Adrenal gland (tissue), 12 donors: ENCODE results near the gene STARD8. TPM values are rescaled to one million over a fixed set of nuclear protein-coding genes. Genes with fewer than 3 reads are reported as not detected.

Experiments
- DNase-seq, 7 donors: peaks; one replicate each; pipeline ENCODE4 v3.0.0-alpha.2; 2019 to 2020
- H3K27ac ChIP-seq, 5 donors: fragments of 200-600 bp; sonication (generic) in 4 of 5; 1 replicate in 3 of 5; 2 replicates in 2 of 5; pipeline versions ENCODE4 v1.5.1 to v1.8.0; 2016 to 2020; ENCODE audit warnings: mild to moderate bottlenecking in 1 of 5
- H3K27me3 ChIP-seq: fragments of 200-600 bp; 2 replicates; pipeline ENCODE4 v1.8.0; 2021
- H3K36me3 ChIP-seq, 2 donors: fragments of 200-600 bp; replicated peaks in 1 of 2; 1 replicate in 1 of 2; 2 replicates in 1 of 2; pipeline versions ENCODE4 v1.5.1 to v1.8.0; 2018 to 2022
- H3K4me1 ChIP-seq, 2 donors: fragments of 200-600 bp; replicated peaks in 1 of 2; 1 replicate in 1 of 2; 2 replicates in 1 of 2; pipeline versions ENCODE4 v1.5.1 to v1.8.0; 2018 to 2021
- H3K4me3 ChIP-seq, 4 donors: fragments of 200-600 bp; sonication (generic) in 3 of 4; one replicate each; pipeline ENCODE4 v1.5.1; 2016 to 2018
- H3K9me3 ChIP-seq, 3 donors: fragments of 200-600 bp; sonication (generic) in 1 of 3; replicated peaks in 1 of 3; 1 replicate in 2 of 3; 2 replicates in 1 of 3; pipeline versions ENCODE4 v1.5.1 to v1.8.0; 2016 to 2021
- POLR2A ChIP-seq, 2 donors: fragments of 450-650 bp; IDR thresholded peaks; one replicate each; pipeline ENCODE4 v1.6.1; 2017; ENCODE audit warnings: antibody characterized with exemption in 2 of 2, mild to moderate bottlenecking in 2 of 2, moderate library complexity in 1 of 2
- WGBS, 4 donors: extraction: QIAGEN DNeasy Blood & Tissue Kit in 2 of 4; methylation state at CpG; one replicate each; pipeline versions ENCODE4 v1.1.5 to v1.1.7; 2013 to 2017; 5-methylcytosine and 5-hydroxymethylcytosine counted together
- intact Hi-C, 2 donors: fragments of 100-400 bp; cut with DNase I; formaldehyde crosslinking; loops; one replicate each; pipeline versions ENCODE4 v1.14.1 to v1.15.0; 2022 to 2023
- polyA plus RNA-seq, 3 donors: library from polyadenylated mRNA; stranded (reverse); fragments of 200-250 nt in 2 of 3; fragments of 350-450 nt in 1 of 3; fragmentation: Illumina TruSeq in 1 of 3; extraction: RNeasy Lipid Tissue Mini Kit (QIAGEN cat#74804) in 1 of 3; gene quantifications; one replicate each; pipeline ENCODE4 v1.2.3, GENCODE V29; 2013 to 2014
- total RNA-seq, 9 donors: library from RNA; depleted of rRNA in 4 of 9; stranded (reverse); fragments of >200 nt in 4 of 9; fragments of 120-200 nt in 1 of 9; fragmentation: NEBNext Ultra II Directional in 1 of 9; extraction: Animal tissue kit (Norgen Biotek cat#: 25700) in 1 of 9; gene quantifications; one replicate each; pipeline versions ENCODE4 v1.1.0 to v1.2.4, GENCODE V29; 2013 to 2023
- TF ChIP-seq, protein P1 (sequence below), 6 experiments: fragments of 450-650 bp in 4 of 6; fragments of 200-600 bp in 2 of 6; sonication (generic) in 1 of 6; IDR thresholded peaks; 1 replicate in 5 of 6; 2 replicates in 1 of 6; pipeline versions ENCODE4 v1.5.1 to v1.8.0; 2016 to 2021; ENCODE audit warnings: antibody characterized with exemption in 6 of 6, mild to moderate bottlenecking in 2 of 6, moderate library complexity in 1 of 6
- donor health status: healthy with polysubstance abuse.
- donor health status: Bipolar disorder and iron deficiency.
- donor health status: DM: yes; HTN: yes; CAD: no.
- donor health status: DM: no; HTN: no; CAD: no.
- donor health status: DM: no; HTN: no; CAD: no.
- donor health status: DM: yes; HTN: yes; CAD: no.

Gene STARD8
- total and polyA plus RNA-seq, 12 donors: 2.8 to 19.6 (median 10.1) TPM

GRCh38 chrX:68634649-68635227 is 12.7 kb upstream of the STARD8 start:
- H3K27ac ChIP-seq: no peak overlapping the region
- no peaks in the 10 kb centered on the region for H3K4me1 ChIP-seq
- no peaks in the 10 kb centered on the region for H3K9me3 ChIP-seq
- 77 to 95% (median 90%) methylated on average over 2 of the region's 2 CpGs for WGBS, 4 donors
- H3K27me3 ChIP-seq: peaks cover 12% of the 10 kb centered on the region
- no peaks in the 10 kb centered on the region for H3K36me3 ChIP-seq
- H3K4me3 ChIP-seq: no peak overlapping the region
- no peak for DNase-seq
- intact Hi-C loops: no loop called here
- no peak for TF ChIP-seq POLR2A (IDR thresholded peaks at IDR 0.05)
- TF ChIP-seq, protein P1, sequence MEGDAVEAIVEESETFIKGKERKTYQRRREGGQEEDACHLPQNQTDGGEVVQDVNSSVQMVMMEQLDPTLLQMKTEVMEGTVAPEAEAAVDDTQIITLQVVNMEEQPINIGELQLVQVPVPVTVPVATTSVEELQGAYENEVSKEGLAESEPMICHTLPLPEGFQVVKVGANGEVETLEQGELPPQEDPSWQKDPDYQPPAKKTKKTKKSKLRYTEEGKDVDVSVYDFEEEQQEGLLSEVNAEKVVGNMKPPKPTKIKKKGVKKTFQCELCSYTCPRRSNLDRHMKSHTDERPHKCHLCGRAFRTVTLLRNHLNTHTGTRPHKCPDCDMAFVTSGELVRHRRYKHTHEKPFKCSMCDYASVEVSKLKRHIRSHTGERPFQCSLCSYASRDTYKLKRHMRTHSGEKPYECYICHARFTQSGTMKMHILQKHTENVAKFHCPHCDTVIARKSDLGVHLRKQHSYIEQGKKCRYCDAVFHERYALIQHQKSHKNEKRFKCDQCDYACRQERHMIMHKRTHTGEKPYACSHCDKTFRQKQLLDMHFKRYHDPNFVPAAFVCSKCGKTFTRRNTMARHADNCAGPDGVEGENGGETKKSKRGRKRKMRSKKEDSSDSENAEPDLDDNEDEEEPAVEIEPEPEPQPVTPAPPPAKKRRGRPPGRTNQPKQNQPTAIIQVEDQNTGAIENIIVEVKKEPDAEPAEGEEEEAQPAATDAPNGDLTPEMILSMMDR (IDR thresholded peaks at IDR 0.05): no peak

DNA sequence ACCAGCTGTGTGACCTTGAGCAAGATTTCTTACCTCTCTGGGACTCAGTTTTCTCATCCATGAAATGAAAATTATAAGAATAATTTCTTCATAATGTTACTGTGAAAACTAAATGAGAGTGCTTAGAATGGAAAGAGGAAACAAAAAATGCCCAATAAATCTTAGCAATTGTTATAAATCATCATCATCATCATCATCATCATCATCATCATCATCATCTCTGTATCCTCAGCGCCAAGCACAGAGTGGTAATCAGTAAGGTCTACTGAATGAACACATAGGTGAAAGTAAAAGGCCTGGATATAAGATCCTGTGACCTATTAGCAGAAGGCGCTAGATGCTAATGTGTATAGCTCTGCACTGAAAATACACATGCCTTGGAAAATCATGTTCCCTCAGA is 6.8 kb upstream of the STARD8 start:
- Histone ChIP-seq H3K27ac (no peak overlapping the region), H3K4me1 (no peaks in the 10 kb centered on the region), H3K27me3 (peaks cover 8% of the 10 kb centered on the region), H3K36me3 (no peaks in the 10 kb centered on the region), H3K9me3 (no peaks in the 10 kb centered on the region), H3K4me3 (no peak overlapping the region)
- TF ChIP-seq POLR2A (IDR thresholded peaks at IDR 0.05): no peak
- TF ChIP-seq, protein P1 (IDR thresholded peaks at IDR 0.05): no peak
- intact Hi-C loops: no loop called here
- DNase-seq: no peak
- WGBS, 4 donors: 62 to 94% (median 78%) methylated on average over 2 of the region's 2 CpGs

DNA sequence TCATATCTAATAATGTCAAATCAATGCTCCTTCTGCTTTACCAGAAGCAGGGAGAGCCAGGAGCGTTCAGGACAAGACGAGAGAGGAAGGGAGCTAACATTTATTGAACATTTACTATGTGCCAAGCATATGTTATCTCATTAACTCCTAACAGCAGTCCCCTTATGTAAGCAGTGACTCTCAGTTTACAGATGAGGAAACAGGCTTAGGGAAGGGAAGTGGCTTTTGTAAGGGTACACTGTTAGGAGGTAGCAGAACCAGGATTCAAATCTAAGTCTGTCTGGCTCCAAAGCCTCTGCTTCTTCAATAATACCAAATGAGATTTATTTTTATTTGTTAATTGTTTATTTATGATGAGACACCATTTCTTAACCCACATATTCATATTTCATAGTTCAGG is 2.6 kb upstream of the STARD8 start:
- WGBS, 4 donors: 83 to 97% (median 89%) methylated on average over 2 of the region's 2 CpGs
- DNase-seq: no peak
- no peaks in the 10 kb centered on the region for H3K36me3 ChIP-seq

DNA sequence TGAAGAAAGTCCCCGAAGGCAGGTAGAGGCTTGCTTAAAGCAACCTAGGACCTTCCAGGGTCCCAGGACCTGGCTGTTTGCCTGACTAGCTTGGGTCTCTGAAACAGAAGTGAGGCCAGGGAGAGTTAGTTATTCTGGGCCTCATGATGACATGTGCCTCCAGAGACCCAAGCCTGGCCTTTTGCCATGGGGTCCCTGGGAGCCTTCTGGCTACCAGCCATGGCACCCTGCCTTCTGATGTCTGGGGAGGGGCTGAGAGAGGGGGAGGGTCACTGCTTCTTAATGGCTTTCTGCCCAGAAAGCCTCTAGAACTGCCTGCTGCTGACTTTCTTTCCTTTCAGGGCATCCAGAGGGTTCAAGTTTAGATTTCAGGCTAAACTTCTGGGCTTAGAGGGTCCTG is 1.0 kb upstream of the STARD8 start:
- no peaks in the 10 kb centered on the region for H3K9me3 ChIP-seq
- no peak overlapping the region for H3K27ac ChIP-seq
- no peaks in the 10 kb centered on the region for H3K4me1 ChIP-seq
- 55 to 78% (median 68%) methylated on average over 1 of the region's 1 CpG; no CpG with 5 or more reads in 1 of the 4 donors for WGBS, 4 donors
- DNase-seq: no peak
- H3K27me3 ChIP-seq: peaks cover 5% of the 10 kb centered on the region
- TF ChIP-seq, protein P1 (IDR thresholded peaks at IDR 0.05): no peak
- no peak for TF ChIP-seq POLR2A (IDR thresholded peaks at IDR 0.05)
- intact Hi-C loops: no loop called here
- no peaks in the 10 kb centered on the region for H3K36me3 ChIP-seq
- no peak overlapping the region for H3K4me3 ChIP-seq

More for the DNA sequence above, 2.6 kb upstream of the STARD8 start:
- Histone ChIP-seq H3K9me3 (no peaks in the 10 kb centered on the region), H3K27ac (no peak overlapping the region), H3K4me1 (no peaks in the 10 kb centered on the region), H3K27me3 (peaks cover 5% of the 10 kb centered on the region), H3K4me3 (no peak overlapping the region)
- TF ChIP-seq POLR2A (IDR thresholded peaks at IDR 0.05): no peak
- intact Hi-C loops: no loop called here

- no peaks in the 10 kb centered on the region for H3K36me3 ChIP-seq
- intact Hi-C loops: no loop called here
- peak overlapping the region in 1 of 5 donors; percentile 50 for H3K27ac ChIP-seq
- no peak for DNase-seq
- TF ChIP-seq, protein P1 (IDR thresholded peaks at IDR 0.05): no peak
- TF ChIP-seq POLR2A (IDR thresholded peaks at IDR 0.05): no peak
- H3K27me3 ChIP-seq: peaks cover 5% of the 10 kb centered on the region
- H3K4me1 ChIP-seq: no peaks in the 10 kb centered on the region
- H3K4me3 ChIP-seq: no peak overlapping the region
- 44 to 67% (median 50%) methylated on average over 5 of the region's 5 CpGs for WGBS, 4 donors
- H3K9me3 ChIP-seq: no peaks in the 10 kb centered on the region
Observed at GRCh38 chrX:68648960-68649359, 1.5 kb downstream of the STARD8 start.
